ENCODE data around the gene LRRC3B.

The LRRC3B gene

DNA sequence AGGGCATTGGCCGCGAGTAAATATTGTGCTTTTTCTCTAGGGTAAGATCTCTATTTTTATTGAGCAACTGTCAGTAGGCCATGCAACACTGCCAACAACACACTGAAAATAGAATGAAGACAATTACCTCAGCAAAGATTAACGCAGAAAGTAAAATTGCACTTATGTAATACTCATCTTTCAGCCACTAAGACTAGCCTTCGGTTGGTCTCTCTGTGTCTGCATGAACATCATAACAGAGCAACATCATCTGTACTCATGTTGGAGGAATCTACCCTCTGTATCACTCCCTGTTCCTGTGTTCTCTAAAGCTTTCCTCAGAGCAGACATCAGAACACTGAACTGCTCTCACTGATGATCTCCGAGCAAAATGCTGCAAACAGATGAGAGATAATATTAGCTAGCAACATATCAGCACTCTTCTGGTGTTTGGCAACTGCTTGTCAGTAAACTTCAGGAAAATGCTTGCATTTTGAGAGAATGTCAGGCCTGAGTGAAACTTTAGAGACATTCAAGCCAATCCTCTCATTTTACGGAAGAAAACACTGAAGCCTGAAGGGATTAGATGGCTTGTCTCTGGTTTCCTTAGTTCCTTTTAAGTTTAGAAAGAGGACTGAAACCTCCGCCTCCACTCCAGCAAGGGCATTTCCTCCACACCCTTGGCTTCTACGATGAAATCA lies 8.4 kb upstream of the LRRC3B start (continued):
- TF ChIP-seq, protein P1, sequence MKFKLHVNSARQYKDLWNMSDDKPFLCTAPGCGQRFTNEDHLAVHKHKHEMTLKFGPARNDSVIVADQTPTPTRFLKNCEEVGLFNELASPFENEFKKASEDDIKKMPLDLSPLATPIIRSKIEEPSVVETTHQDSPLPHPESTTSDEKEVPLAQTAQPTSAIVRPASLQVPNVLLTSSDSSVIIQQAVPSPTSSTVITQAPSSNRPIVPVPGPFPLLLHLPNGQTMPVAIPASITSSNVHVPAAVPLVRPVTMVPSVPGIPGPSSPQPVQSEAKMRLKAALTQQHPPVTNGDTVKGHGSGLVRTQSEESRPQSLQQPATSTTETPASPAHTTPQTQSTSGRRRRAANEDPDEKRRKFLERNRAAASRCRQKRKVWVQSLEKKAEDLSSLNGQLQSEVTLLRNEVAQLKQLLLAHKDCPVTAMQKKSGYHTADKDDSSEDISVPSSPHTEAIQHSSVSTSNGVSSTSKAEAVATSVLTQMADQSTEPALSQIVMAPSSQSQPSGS (tag by site-specific recombination; IDR thresholded peaks at IDR 0.05; ENCODE audit: low read depth), result no peak
- TF ChIP-seq, protein P2, sequence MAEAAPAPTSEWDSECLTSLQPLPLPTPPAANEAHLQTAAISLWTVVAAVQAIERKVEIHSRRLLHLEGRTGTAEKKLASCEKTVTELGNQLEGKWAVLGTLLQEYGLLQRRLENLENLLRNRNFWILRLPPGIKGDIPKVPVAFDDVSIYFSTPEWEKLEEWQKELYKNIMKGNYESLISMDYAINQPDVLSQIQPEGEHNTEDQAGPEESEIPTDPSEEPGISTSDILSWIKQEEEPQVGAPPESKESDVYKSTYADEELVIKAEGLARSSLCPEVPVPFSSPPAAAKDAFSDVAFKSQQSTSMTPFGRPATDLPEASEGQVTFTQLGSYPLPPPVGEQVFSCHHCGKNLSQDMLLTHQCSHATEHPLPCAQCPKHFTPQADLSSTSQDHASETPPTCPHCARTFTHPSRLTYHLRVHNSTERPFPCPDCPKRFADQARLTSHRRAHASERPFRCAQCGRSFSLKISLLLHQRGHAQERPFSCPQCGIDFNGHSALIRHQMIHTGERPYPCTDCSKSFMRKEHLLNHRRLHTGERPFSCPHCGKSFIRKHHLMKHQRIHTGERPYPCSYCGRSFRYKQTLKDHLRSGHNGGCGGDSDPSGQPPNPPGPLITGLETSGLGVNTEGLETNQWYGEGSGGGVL (tag by site-specific recombination; IDR thresholded peaks at IDR 0.05), result no peak
- TF ChIP-seq ZNF169 (tag by site-specific recombination; IDR thresholded peaks at IDR 0.05) (no peak), KLF10 (tag by site-specific recombination; IDR thresholded peaks at IDR 0.05) (no peak), ZNF549 (tag by site-specific recombination; IDR thresholded peaks at IDR 0.05) (no peak), SP7 (tag by site-specific recombination; IDR thresholded peaks at IDR 0.05) (no peak), ZNF623 (tag by site-specific recombination; IDR thresholded peaks at IDR 0.05) (no peak), GLIS1 (tag by site-specific recombination; IDR thresholded peaks at IDR 0.05) (no peak), ZNF561 (tag by site-specific recombination; IDR thresholded peaks at IDR 0.05; ENCODE audit: borderline replicate concordance) (no peak), FEZF1 (tag by site-specific recombination; IDR thresholded peaks at IDR 0.05) (no peak), ZNF239 (tag by site-specific recombination; IDR thresholded peaks at IDR 0.05) (no peak), KLF7 (tag by site-specific recombination; IDR thresholded peaks at IDR 0.05; ENCODE audit: borderline replicate concordance) (no peak), MZF1 (tag by site-specific recombination; IDR thresholded peaks at IDR 0.05; ENCODE audit: borderline replicate concordance) (no peak)
- TF ChIP-seq, protein P3, sequence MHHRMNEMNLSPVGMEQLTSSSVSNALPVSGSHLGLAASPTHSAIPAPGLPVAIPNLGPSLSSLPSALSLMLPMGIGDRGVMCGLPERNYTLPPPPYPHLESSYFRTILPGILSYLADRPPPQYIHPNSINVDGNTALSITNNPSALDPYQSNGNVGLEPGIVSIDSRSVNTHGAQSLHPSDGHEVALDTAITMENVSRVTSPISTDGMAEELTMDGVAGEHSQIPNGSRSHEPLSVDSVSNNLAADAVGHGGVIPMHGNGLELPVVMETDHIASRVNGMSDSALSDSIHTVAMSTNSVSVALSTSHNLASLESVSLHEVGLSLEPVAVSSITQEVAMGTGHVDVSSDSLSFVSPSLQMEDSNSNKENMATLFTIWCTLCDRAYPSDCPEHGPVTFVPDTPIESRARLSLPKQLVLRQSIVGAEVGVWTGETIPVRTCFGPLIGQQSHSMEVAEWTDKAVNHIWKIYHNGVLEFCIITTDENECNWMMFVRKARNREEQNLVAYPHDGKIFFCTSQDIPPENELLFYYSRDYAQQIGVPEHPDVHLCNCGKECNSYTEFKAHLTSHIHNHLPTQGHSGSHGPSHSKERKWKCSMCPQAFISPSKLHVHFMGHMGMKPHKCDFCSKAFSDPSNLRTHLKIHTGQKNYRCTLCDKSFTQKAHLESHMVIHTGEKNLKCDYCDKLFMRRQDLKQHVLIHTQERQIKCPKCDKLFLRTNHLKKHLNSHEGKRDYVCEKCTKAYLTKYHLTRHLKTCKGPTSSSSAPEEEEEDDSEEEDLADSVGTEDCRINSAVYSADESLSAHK (tag by site-specific recombination; IDR thresholded peaks at IDR 0.05), result no peak
- TF ChIP-seq, protein P4, sequence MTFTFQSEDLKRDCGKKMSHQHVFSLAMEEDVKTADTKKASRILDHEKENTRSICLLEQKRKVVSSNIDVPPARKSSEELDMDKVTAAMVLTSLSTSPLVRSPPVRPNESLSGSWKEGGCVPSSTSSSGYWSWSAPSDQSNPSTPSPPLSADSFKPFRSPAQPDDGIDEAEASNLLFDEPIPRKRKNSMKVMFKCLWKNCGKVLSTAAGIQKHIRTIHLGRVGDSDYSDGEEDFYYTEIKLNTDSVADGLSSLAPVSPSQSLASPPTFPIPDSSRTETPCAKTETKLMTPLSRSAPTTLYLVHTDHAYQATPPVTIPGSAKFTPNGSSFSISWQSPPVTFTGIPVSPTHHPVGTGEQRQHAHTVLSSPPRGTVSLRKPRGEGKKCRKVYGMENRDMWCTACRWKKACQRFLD (tag by site-specific recombination; IDR thresholded peaks at IDR 0.05), result no peak

DNA sequence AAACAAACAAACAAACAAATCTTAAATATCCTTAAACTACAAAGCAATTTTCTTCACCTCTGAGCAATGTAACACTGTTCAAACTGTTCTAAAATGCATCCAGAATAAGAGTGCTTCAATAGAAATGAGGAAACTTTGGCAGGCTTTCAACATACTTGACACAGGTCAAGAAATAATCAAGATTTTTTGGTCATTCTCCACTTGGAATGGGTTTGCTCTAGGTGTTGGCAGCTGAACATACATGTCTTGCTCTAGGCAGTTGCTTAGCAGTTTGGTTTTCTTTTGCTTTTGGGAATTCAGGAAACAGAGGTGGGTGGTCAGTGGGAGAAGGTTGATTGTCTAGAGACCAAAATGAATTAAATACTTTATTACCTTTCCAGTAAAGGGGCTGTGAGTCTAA lies 1.4 kb upstream of the LRRC3B start:
- Histone ChIP-seq H3K27ac (ENCODE audit: extremely low read depth, low read depth, low read length) (no peak overlapping the region), H3K4me1 (ENCODE audit: control insufficient read depth, insufficient read depth, low read length) (no peaks in the 10 kb centered on the region), H3K36me3 (ENCODE audit: control insufficient read depth in 2 of 2, insufficient read depth in 1 of 2, low read length in 2 of 2) (no peaks in the 10 kb centered on the region), H3K9me3 (ENCODE audit: control insufficient read depth, insufficient read depth, low read depth, low read length) (no peaks in the 10 kb centered on the region), H3K4me3 (ENCODE audit: low read depth, low read length) (no peak overlapping the region)
- POLR2A ChIA-PET, result no interaction called here
- CTCF ChIA-PET, result no interaction called here
- TF ChIP-seq KLF8 (tag by site-specific recombination; IDR thresholded peaks at IDR 0.05), result no peak
- no peak for TF ChIP-seq ZNF239 (tag by site-specific recombination; IDR thresholded peaks at IDR 0.05)
- TF ChIP-seq HOXA7 (CRISPR knock-in tag; IDR thresholded peaks at IDR 0.05; ENCODE audit: borderline replicate concordance), result no peak
- no peak for TF ChIP-seq ZBTB17 (tag by site-specific recombination; IDR thresholded peaks at IDR 0.05)
- no peak for TF ChIP-seq ZNF214 (tag by site-specific recombination; IDR thresholded peaks at IDR 0.05; ENCODE audit: borderline replicate concordance)
- TF ChIP-seq, protein P5, sequence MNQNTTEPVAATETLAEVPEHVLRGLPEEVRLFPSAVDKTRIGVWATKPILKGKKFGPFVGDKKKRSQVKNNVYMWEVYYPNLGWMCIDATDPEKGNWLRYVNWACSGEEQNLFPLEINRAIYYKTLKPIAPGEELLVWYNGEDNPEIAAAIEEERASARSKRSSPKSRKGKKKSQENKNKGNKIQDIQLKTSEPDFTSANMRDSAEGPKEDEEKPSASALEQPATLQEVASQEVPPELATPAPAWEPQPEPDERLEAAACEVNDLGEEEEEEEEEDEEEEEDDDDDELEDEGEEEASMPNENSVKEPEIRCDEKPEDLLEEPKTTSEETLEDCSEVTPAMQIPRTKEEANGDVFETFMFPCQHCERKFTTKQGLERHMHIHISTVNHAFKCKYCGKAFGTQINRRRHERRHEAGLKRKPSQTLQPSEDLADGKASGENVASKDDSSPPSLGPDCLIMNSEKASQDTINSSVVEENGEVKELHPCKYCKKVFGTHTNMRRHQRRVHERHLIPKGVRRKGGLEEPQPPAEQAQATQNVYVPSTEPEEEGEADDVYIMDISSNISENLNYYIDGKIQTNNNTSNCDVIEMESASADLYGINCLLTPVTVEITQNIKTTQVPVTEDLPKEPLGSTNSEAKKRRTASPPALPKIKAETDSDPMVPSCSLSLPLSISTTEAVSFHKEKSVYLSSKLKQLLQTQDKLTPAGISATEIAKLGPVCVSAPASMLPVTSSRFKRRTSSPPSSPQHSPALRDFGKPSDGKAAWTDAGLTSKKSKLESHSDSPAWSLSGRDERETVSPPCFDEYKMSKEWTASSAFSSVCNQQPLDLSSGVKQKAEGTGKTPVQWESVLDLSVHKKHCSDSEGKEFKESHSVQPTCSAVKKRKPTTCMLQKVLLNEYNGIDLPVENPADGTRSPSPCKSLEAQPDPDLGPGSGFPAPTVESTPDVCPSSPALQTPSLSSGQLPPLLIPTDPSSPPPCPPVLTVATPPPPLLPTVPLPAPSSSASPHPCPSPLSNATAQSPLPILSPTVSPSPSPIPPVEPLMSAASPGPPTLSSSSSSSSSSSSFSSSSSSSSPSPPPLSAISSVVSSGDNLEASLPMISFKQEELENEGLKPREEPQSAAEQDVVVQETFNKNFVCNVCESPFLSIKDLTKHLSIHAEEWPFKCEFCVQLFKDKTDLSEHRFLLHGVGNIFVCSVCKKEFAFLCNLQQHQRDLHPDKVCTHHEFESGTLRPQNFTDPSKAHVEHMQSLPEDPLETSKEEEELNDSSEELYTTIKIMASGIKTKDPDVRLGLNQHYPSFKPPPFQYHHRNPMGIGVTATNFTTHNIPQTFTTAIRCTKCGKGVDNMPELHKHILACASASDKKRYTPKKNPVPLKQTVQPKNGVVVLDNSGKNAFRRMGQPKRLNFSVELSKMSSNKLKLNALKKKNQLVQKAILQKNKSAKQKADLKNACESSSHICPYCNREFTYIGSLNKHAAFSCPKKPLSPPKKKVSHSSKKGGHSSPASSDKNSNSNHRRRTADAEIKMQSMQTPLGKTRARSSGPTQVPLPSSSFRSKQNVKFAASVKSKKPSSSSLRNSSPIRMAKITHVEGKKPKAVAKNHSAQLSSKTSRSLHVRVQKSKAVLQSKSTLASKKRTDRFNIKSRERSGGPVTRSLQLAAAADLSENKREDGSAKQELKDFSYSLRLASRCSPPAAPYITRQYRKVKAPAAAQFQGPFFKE (tag by site-specific recombination; IDR thresholded peaks at IDR 0.05; ENCODE audit: borderline replicate concordance), result no peak
- no peak for TF ChIP-seq SETDB1 (IDR thresholded peaks at IDR 0.05; ENCODE audit: insufficient read length, low read length)

All from HEK293 (cell line).